ENCODE data around the gene SRRM1. TPM values are rescaled to one million over a fixed set of nuclear protein-coding genes. Genes with fewer than 3 reads are reported as not detected.

Gene SRRM1
- total and polyA plus RNA-seq, 9 of the 15 experiments (the other 6 are each of a cell fraction or from before 2014, with no cell fraction given) = 54.5 to 268 (median 115) TPM

DNA sequence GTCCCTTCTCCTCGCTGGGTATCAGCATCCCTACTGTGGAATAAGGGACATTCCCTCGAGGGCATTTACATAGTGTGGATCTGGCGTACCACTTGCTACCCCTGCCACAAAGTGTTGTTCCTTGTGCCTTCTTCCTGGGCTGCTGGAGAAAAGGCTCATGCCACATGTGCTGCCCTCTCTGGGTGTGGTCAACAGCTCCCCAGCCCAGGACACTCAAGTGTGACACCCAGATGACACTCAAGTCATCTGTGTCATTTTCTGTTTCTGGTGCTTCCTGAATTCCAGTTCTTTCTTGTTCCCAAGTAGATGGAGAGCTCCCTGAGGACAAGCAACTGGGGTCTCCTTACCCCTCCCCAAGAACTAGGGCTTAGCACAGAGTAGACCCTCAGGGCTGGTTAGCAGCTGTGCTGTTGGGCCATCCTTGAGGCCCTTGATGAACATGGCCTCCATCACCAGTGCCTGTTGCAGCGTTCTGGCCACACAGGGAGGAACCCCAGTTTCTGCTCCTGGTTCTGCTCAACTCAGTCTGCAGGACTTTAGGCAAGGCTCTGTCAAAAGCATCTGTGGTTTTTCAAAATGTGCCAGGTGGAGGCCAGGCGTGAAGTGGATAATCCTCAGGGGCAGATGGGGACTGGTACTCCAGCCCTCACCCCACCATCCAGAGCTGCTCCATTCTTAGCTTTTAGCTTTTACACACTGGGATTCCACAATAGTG lies 53.1 kb downstream of the SRRM1 start:
- peaks cover 16 to 26% of the 10 kb centered on the region in 2 experiments for H3K4me1 ChIP-seq (replicated peaks in 1 of 2; ENCODE audit: control insufficient read depth in 2 of 2, insufficient read depth in 2 of 2, low read length in 2 of 2)
- peak overlapping the region; percentile 88; the same call in 1 of the 2 replicates for H2AFZ ChIP-seq (ENCODE audit: low read depth, low read length)
- ChIA-PET POLR2A (interaction anchor here (0.9 to 2.7 kb wide), 7 partner anchors 8 to 107 kb away, joined by 3 to 14 read pairs (median 4); no protein-coding TSS in a partner anchor), CTCF (ENCODE audit: low intra/inter-chr PET ratio) (no interaction called here)
- no peaks in the 10 kb centered on the region for H3K79me2 ChIP-seq (ENCODE audit: control insufficient read depth, insufficient read depth, low read length)
- no peak overlapping the region for H3K4me3 ChIP-seq
- no TSS peak for BruUV-seq (replicated peaks)
- H3K27ac ChIP-seq (ENCODE audit: extremely low read depth, low read depth, low read length) = no peak overlapping the region
- H3K9me3 ChIP-seq (replicated peaks; ENCODE audit: control insufficient read depth, insufficient read depth, low read depth, low read length) = no peaks in the 10 kb centered on the region
- intact Hi-C loops (cut with micrococcal nuclease) (no loop called here), in situ Hi-C loops (cut with MboI) (no loop called here)
- FAIRE-seq = no peak
- TF ChIP-seq, protein P1, sequence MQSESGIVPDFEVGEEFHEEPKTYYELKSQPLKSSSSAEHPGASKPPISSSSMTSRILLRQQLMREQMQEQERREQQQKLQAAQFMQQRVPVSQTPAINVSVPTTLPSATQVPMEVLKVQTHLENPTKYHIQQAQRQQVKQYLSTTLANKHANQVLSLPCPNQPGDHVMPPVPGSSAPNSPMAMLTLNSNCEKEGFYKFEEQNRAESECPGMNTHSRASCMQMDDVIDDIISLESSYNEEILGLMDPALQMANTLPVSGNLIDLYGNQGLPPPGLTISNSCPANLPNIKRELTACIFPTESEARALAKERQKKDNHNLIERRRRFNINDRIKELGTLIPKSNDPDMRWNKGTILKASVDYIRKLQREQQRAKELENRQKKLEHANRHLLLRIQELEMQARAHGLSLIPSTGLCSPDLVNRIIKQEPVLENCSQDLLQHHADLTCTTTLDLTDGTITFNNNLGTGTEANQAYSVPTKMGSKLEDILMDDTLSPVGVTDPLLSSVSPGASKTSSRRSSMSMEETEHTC (IDR thresholded peaks at IDR 0.05) = no peak
- TF ChIP-seq ZNF445 (CRISPR knock-in tag; IDR thresholded peaks at IDR 0.05; ENCODE audit: low read depth) = no peak
- TF ChIP-seq, protein P2, sequence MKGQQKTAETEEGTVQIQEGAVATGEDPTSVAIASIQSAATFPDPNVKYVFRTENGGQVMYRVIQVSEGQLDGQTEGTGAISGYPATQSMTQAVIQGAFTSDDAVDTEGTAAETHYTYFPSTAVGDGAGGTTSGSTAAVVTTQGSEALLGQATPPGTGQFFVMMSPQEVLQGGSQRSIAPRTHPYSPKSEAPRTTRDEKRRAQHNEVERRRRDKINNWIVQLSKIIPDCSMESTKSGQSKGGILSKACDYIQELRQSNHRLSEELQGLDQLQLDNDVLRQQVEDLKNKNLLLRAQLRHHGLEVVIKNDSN (CRISPR knock-in tag; IDR thresholded peaks at IDR 0.05) = 0 out of 2 replicates have a peak, but pooled peaks have one; percentile 6
- TF ChIP-seq NRF1 (conservative IDR thresholded peaks at IDR 0.05 in 1 of 2, IDR thresholded peaks at IDR 0.05 in 1 of 2) = no peak
- peak; percentile 1; the same call in 1 of the 2 replicates for TF ChIP-seq ZNF589 (CRISPR knock-in tag; IDR thresholded peaks at IDR 0.05; ENCODE audit: low read depth)
- no peak for TF ChIP-seq NONO (IDR thresholded peaks at IDR 0.05; ENCODE audit: low read depth in 2 of 2, low read length in 1 of 2)
- 0 out of 2 replicates have a peak, but pooled peaks have one; percentile 2 for TF ChIP-seq NR4A1 (CRISPR knock-in tag; IDR thresholded peaks at IDR 0.05)
- TF ChIP-seq NR4A1 (tag; IDR thresholded peaks at IDR 0.05) = no peak
- TF ChIP-seq, protein P3, sequence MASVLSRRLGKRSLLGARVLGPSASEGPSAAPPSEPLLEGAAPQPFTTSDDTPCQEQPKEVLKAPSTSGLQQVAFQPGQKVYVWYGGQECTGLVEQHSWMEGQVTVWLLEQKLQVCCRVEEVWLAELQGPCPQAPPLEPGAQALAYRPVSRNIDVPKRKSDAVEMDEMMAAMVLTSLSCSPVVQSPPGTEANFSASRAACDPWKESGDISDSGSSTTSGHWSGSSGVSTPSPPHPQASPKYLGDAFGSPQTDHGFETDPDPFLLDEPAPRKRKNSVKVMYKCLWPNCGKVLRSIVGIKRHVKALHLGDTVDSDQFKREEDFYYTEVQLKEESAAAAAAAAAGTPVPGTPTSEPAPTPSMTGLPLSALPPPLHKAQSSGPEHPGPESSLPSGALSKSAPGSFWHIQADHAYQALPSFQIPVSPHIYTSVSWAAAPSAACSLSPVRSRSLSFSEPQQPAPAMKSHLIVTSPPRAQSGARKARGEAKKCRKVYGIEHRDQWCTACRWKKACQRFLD (CRISPR knock-in tag; IDR thresholded peaks at IDR 0.05) = 0 out of 2 replicates have a peak, but pooled peaks have one; percentile 34
- 87% methylated on average over 5 of the region's 5 CpGs for WGBS (ENCODE audit: insufficient coverage, low coverage, missing lambda C conversion rate)
- no peaks in the 10 kb centered on the region for H3K27me3 ChIP-seq (ENCODE audit: control insufficient read depth in 2 of 2, insufficient read depth in 2 of 2, low read length in 2 of 2)
- H3K4me2 ChIP-seq (ENCODE audit: insufficient read depth, low read length) = no peak overlapping the region
- H4K20me1 ChIP-seq (replicated peaks; ENCODE audit: control insufficient read depth, insufficient read depth, low read length) = no peaks in the 10 kb centered on the region
- no peaks in the 10 kb centered on the region for H3K36me3 ChIP-seq (ENCODE audit: control insufficient read depth, insufficient read depth, low read length)
- DNase-seq (ENCODE audit: extremely low read depth in 1 of 4, low spot score in 3 of 4) = no peak
- ATAC-seq = no peak
- peak overlapping the region in 1 of 2 experiments; percentile 29; a peak in 1 of 4 replicates for H3K9ac ChIP-seq (ENCODE audit: insufficient read depth in 1 of 2, low read depth in 2 of 2, low read length in 2 of 2)
- no peaks in the 10 kb centered on the region for H3K9me1 ChIP-seq (ENCODE audit: control insufficient read depth, insufficient read depth, low read length)
